K562 (cell line): ENCODE results near the gene TMC1. TPM values are rescaled to one million over a fixed set of nuclear protein-coding genes. Genes with fewer than 3 reads are reported as not detected.

Experiments used
- ATAC-seq: fragments of 200-7000 bp; cut with Tn5 transposase; 3 replicates; pipeline ENCODE4 v1.9.1; 2020; ENCODE audit warnings: moderate library complexity
- BruUV-seq: library from RNA; stranded (reverse); fragments of 400-500 nt; replicated peaks from 2 replicates; lab custom pipeline; 2021; lab: Mats Ljungman, UMichigan
- CTCF ChIA-PET: fragments of 300-600 bp; formaldehyde crosslinking; extraction: SDS; loops from one replicate; lab custom pipeline; 2021; ENCODE audit warnings: low intra/inter-chr PET ratio; lab: Yijun Ruan, JAX
- POLR2A ChIA-PET: fragments of 300-600, 350-650 bp; sonication (Branson Sonifier 250); formaldehyde crosslinking; extraction: SDS; loops from one replicate; lab custom pipeline; 2021; ENCODE audit warnings: antibody characterized with exemption, inconsistent platforms; lab: Yijun Ruan, JAX
- DNase-seq, 4 experiments: peaks; one replicate each; pipeline versions ENCODE4 v3.0.0 to v3.0.0-alpha.2; 2011 to 2018; ENCODE audit warnings: low spot score in 3 of 4, mixed read lengths in 3 of 4; ENCODE audit errors: extremely low read depth in 1 of 4
- FAIRE-seq: peaks from 2 replicates; lab custom pipeline; 2011; peaks lifted over from hg19 to GRCh38; lab: Jason Lieb, UNC
- H2AFZ ChIP-seq: 2 replicates; pipeline ENCODE4 v1.6.0; 2011; ENCODE audit warnings: low read depth, low read length, control low read depth, inconsistent platforms
- H3K27ac ChIP-seq: fragments of 200-600 bp; 3 replicates; pipeline ENCODE4 v1.8.0; 2011; ENCODE audit warnings: low read depth, mild to moderate bottlenecking, control low read depth, inconsistent platforms, low read length, moderate library complexity, mixed read lengths; ENCODE audit errors: extremely low read depth
- H3K27me3 ChIP-seq, 2 experiments: fragments of 300-600 bp in 1 of 2; 2 replicates in 1 of 2; 3 replicates in 1 of 2; pipeline versions ENCODE4 v1.6.0 to v1.8.0; 2011; ENCODE audit warnings: inconsistent platforms in 2 of 2, low read length in 2 of 2, mild to moderate bottlenecking in 1 of 2, mixed read lengths in 1 of 2, moderate library complexity in 1 of 2; ENCODE audit not compliant: control insufficient read depth in 2 of 2, insufficient read depth in 2 of 2
- H3K36me3 ChIP-seq: fragments of 300-600 bp; 3 replicates; pipeline ENCODE4 v1.8.0; 2011; ENCODE audit warnings: mild to moderate bottlenecking, low read length, inconsistent platforms; ENCODE audit not compliant: control insufficient read depth, insufficient read depth
- H3K4me1 ChIP-seq, 2 experiments: fragments of 200-600 bp in 1 of 2; replicated peaks in 1 of 2; 2 replicates in 1 of 2; 3 replicates in 1 of 2; pipeline versions ENCODE4 v1.5.1 to v1.8.0; 2011; ENCODE audit warnings: inconsistent platforms in 2 of 2, low read length in 2 of 2, mild to moderate bottlenecking in 1 of 2, mixed read lengths in 1 of 2, moderate library complexity in 1 of 2; ENCODE audit not compliant: control insufficient read depth in 2 of 2, insufficient read depth in 2 of 2
- H3K4me2 ChIP-seq: 2 replicates; pipeline ENCODE4 v1.6.1; 2011; ENCODE audit warnings: low read length, control low read depth, inconsistent platforms, mixed read lengths; ENCODE audit not compliant: insufficient read depth
- H3K4me3 ChIP-seq: fragments of 200-600 bp; sonication (generic), shearing (Covaris generic); 2 replicates; pipeline ENCODE4 v1.5.1; 2016; ENCODE audit warnings: control low read depth, inconsistent platforms
- H3K79me2 ChIP-seq: fragments of 200-600 bp; 3 replicates; pipeline ENCODE4 v1.8.0; 2011; ENCODE audit warnings: low read length, inconsistent platforms; ENCODE audit not compliant: control insufficient read depth, insufficient read depth
- H3K9ac ChIP-seq, 2 experiments: 2 replicates each; pipeline versions ENCODE4 v1.6.0 to v1.6.1; 2011; ENCODE audit warnings: low read depth in 2 of 2, low read length in 2 of 2, control low read depth in 1 of 2, inconsistent platforms in 1 of 2, mild to moderate bottlenecking in 1 of 2, mixed read lengths in 1 of 2; ENCODE audit not compliant: insufficient read depth in 1 of 2
- H3K9me1 ChIP-seq: one replicate; pipeline ENCODE4 v1.6.0; 2011; ENCODE audit warnings: inconsistent platforms, mild to moderate bottlenecking, low read length, moderate library complexity; ENCODE audit not compliant: control insufficient read depth, insufficient read depth
- H3K9me3 ChIP-seq: replicated peaks from 2 replicates; pipeline ENCODE4 v1.5.1; 2011; ENCODE audit warnings: low read depth, low read length, inconsistent platforms; ENCODE audit not compliant: control insufficient read depth, insufficient read depth
- H4K20me1 ChIP-seq: replicated peaks from 2 replicates; pipeline ENCODE4 v1.6.1; 2011; ENCODE audit warnings: low read length, inconsistent platforms, mixed read lengths; ENCODE audit not compliant: control insufficient read depth, insufficient read depth
- ADNP ChIP-seq: fragments of 200-800 bp; sonication (Bioruptor generic); IDR thresholded peaks from 2 replicates; pipeline ENCODE4 v1.6.1; 2016; ENCODE audit warnings: missing genetic modification characterization, missing compliant biosample characterization
- AFF4 ChIP-seq: sonication (generic); formaldehyde crosslinking; IDR thresholded peaks from 2 replicates; pipeline ENCODE4 v1.8.0; 2023; ENCODE audit warnings: mild to moderate bottlenecking, missing genetic modification reagents
- BACH1 ChIP-seq: fragments of 200-800 bp; sonication (Bioruptor generic); IDR thresholded peaks from 2 replicates; pipeline ENCODE4 v1.6.1; 2016; ENCODE audit warnings: missing genetic modification characterization, missing compliant biosample characterization
- CCNT2 ChIP-seq: IDR thresholded peaks from 2 replicates; pipeline ENCODE4 v1.6.1; 2011; ENCODE audit warnings: borderline replicate concordance, low read depth, mild to moderate bottlenecking, moderate library complexity, mixed read lengths, low read length; ENCODE audit not compliant: insufficient read length; ENCODE audit errors: extremely low read depth
- KAT2B ChIP-seq: IDR thresholded peaks from one replicate; pipeline ENCODE4 v1.6.1; 2012; ENCODE audit warnings: low read depth, mild to moderate bottlenecking, control low read depth, inconsistent platforms, low read length, moderate library complexity
- RNF2 ChIP-seq: sonication (generic); IDR thresholded peaks from 2 replicates; pipeline ENCODE4 v1.6.1; 2016
- WGBS: fragments of 100-300 bp; shearing (Covaris generic); methylation state at CpG from one replicate; pipeline ENCODE4 v1.1.6; 2016; ENCODE audit warnings: low coverage, mixed read lengths; ENCODE audit not compliant: insufficient coverage; ENCODE audit errors: missing lambda C conversion rate; 5-methylcytosine and 5-hydroxymethylcytosine counted together
- in situ Hi-C: fragments of 300-500 bp; cut with MboI; formaldehyde crosslinking; loops from 4 replicates; pipeline ENCODE4 v1.15.0; 2018; ENCODE audit warnings: inconsistent platforms, mixed read lengths
- intact Hi-C: fragments of 100-400 bp; cut with micrococcal nuclease; formaldehyde crosslinking; loops from 2 replicates; pipeline ENCODE4 v1.14.2; 2022
- polyA plus RNA-seq, 8 experiments: library from polyadenylated mRNA; depleted of rRNA in 4 of 8; stranded (reverse) in 5 of 8; unstranded in 3 of 8; fragments of >200 nt; fragmentation: Nextera tagmentation in 2 of 8; fragmentation: Illumina TruSeq in 1 of 8; extraction: Ambion mirVana in 2 of 8; extraction: Trizol in 1 of 8; gene quantifications; 2 replicates each; pipeline versions ENCODE4 v1.2.1 to v1.2.3, GENCODE V29; 2011 to 2014; ENCODE audit warnings: inconsistent platforms in 1 of 8, missing spikeins in 1 of 8
- total RNA-seq, 7 experiments: library from RNA; depleted of rRNA in 6 of 7; stranded (reverse); fragments of >200 nt in 6 of 7; fragmentation: Illumina TruSeq in 2 of 7; extraction: Trizol in 2 of 7; gene quantifications; 2 replicates each; pipeline versions ENCODE4 v1.2.1 to v1.2.3, GENCODE V29; 2011 to 2021; ENCODE audit warnings: low replicate concordance in 1 of 7
- TF ChIP-seq, protein P1 (sequence below): IDR thresholded peaks from 3 replicates; pipeline ENCODE4 v1.6.1; 2011; ENCODE audit warnings: borderline replicate concordance, mild to moderate bottlenecking, moderate library complexity; ENCODE audit not compliant: insufficient read length; ENCODE audit errors: extremely low read depth

Gene TMC1
- total and polyA plus RNA-seq, 9 of the 15 experiments (the other 6 are each of a cell fraction or from before 2014, with no cell fraction given) = 0.10 to 0.15 TPM; not detected in 7

DNA sequence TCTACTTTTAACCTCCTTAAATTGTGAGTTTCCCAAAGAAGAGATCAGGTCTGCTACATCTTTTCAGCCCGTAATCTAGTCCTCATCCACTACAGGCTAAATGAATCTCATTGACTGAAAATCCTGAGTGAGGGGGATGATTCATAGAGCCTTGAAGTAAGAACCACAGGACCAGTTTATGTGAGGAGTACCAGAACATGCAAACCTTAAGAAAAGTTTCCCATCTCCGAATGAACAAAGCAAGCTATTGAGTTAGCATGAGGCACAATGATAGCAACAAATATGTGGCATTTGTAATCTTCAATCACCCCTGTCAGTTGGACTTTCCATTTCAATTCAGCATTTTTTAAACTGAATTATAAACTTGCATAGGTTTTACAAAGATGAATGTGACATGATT is 234.4 kb downstream of the TMC1 start:
- Histone ChIP-seq H3K4me2 (no peak overlapping the region), H4K20me1 (no peaks in the 10 kb centered on the region), H2AFZ (no peak overlapping the region), H3K9me1 (no peaks in the 10 kb centered on the region), H3K9ac (no peak overlapping the region), H3K9me3 (no peaks in the 10 kb centered on the region), H3K27me3 (no peaks in the 10 kb centered on the region; a peak in 2 of 5 replicates), H3K27ac (no peak overlapping the region), H3K4me3 (no peak overlapping the region), H3K36me3 (no peaks in the 10 kb centered on the region), H3K4me1 (no peaks in the 10 kb centered on the region), H3K79me2 (no peaks in the 10 kb centered on the region)
- in situ Hi-C loops (no loop called here), intact Hi-C loops (no loop called here)
- FAIRE-seq (no peak), DNase-seq (no peak), ATAC-seq (no peak)
- CTCF ChIA-PET = no interaction called here
- POLR2A ChIA-PET = no interaction called here
- WGBS = 6% methylated on average over 2 of the region's 2 CpGs
- BruUV-seq = no TSS peak
- TF ChIP-seq CCNT2 (no peak), BACH1 (tag) (no peak), AFF4 (CRISPR knock-in tag) (no peak), RNF2 (no peak), ADNP (no peak), KAT2B (no peak)
- TF ChIP-seq, protein P1, sequence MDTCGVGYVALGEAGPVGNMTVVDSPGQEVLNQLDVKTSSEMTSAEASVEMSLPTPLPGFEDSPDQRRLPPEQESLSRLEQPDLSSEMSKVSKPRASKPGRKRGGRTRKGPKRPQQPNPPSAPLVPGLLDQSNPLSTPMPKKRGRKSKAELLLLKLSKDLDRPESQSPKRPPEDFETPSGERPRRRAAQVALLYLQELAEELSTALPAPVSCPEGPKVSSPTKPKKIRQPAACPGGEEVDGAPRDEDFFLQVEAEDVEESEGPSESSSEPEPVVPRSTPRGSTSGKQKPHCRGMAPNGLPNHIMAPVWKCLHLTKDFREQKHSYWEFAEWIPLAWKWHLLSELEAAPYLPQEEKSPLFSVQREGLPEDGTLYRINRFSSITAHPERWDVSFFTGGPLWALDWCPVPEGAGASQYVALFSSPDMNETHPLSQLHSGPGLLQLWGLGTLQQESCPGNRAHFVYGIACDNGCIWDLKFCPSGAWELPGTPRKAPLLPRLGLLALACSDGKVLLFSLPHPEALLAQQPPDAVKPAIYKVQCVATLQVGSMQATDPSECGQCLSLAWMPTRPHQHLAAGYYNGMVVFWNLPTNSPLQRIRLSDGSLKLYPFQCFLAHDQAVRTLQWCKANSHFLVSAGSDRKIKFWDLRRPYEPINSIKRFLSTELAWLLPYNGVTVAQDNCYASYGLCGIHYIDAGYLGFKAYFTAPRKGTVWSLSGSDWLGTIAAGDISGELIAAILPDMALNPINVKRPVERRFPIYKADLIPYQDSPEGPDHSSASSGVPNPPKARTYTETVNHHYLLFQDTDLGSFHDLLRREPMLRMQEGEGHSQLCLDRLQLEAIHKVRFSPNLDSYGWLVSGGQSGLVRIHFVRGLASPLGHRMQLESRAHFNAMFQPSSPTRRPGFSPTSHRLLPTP = no peak
